ENCODE measurements around the gene HPCAL1. TPM values are rescaled to one million over a fixed set of nuclear protein-coding genes. Genes with fewer than 3 reads are reported as not detected.
A peak's percentile ranks its signal among the peaks of the same experiment; 100 is the strongest.

The HPCAL1 gene
- total RNA-seq, 1 experiment from 2014 or later = 22.0 TPM

DNA sequence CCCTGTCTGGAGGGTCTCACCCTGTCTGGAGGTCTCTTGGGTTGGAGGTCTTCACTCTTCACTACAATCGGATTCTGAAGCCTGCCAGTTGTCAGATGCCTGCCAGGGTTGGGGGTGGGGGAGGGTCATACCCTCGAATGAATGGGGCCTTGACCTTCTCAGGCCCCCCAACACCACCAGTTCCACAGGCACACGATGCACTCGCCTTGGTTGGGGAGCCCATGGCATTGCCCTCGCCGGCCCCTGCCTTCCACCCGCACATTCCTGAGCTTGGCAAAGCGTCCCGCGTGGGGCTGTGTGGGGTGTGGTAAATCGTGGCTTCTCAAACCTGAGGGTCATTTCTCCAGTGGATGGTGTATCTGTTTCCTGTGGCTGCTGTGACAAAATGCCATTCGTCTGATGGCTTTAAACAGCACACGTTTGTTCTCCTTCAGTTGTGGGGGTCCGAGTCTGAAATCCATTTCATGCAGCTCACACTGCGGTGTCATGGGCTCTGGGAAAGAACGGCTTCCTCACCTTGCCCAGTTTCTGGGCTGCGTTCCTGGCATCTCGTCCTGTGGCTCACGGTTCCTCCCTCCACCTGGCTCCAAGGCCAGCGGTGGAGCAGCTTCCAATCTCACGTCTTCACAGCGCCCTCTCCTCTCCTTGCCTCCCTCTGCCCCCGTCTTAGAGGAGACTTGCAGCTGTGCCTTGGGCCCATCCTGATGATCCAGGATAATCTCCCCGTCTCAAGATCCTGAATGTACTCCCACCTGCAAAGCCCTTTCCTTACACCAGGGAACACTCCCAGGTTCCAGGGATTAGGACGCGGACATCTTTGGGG is 38.0 kb upstream of the HPCAL1 start:
- Histone ChIP-seq H3K4me3 (ENCODE audit: insufficient read depth, low read depth, low read length) (no peak overlapping the region), H3K27me3 (ENCODE audit: control insufficient read depth, insufficient read depth, low read length) (no peaks in the 10 kb centered on the region; the same call in 1 of the 2 replicates), H3K36me3 (replicated peaks; ENCODE audit: control insufficient read depth, insufficient read depth, low read length) (no peaks in the 10 kb centered on the region)
- peak; percentile 29 for DNase-seq

DNA sequence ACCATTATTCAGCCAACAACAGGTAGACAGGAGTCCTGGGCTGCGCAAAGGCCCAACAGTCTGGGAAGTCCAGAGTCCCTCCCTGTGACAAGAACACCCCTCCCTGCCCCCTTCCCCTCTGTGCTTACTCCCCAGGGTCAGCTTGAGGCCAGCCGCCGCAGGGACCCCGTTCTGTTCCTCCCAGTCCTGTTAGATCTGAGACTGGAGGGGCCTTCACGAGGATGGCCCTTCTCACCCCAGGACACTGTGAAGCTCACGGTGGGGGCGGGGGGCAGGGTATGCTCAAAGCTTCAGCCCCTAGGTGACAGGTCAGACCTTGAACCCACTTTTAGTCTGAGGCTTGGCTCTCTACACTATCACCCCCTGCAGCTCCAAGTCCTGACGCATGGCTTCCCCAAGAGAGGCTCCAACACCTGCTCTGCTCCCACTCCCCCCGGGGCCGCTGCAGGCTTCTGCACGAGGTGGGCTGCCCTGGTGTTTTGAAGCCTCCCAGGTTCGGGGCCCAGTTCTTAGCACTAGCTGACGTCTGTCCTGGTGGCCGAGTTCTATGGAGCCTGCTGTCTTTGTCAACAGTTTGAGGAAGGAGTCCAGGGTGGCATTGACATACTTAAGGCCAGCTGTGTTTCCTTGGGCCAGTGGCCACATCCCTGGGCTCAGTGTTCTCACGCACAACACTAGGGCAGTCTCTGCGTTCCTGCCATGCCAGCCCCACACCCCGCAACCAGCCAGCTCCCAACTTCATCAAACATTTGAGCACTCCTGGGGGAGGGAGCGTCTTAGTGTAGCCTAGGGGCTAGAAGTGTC is 37.2 kb upstream of the HPCAL1 start:
- H3K36me3 ChIP-seq (replicated peaks; ENCODE audit: control insufficient read depth, insufficient read depth, low read length) = no peaks in the 10 kb centered on the region
- H3K27me3 ChIP-seq (ENCODE audit: control insufficient read depth, insufficient read depth, low read length) = no peaks in the 10 kb centered on the region; the same call in 1 of the 2 replicates
- H3K4me3 ChIP-seq (ENCODE audit: insufficient read depth, low read depth, low read length) = no peak overlapping the region
- peak; percentile 57 for DNase-seq

DNA sequence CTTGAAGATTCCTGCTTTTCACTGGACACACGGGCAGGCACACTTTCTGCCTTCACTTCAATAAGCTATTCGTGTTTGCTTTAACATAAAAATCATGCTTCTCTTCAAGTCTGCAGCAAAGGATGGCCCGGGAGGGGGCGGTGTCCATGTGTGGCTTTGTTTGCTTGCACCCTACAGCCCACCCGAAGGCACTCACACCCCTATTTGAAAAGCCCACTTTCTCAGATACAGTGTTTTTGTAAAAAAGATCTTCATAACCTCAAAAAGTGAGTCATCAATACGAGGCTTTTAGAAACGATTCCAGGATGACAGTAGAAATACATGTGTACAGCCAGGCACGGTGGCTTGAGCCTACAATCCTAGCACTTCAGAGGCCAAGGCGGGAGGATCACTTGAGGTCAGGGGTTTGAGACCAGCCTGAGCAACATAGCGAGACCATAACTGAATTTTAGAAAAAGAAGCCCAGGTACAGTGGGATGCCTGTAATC is 36.5 kb upstream of the HPCAL1 start:
- DNase-seq = no peak
- Histone ChIP-seq H3K27me3 (ENCODE audit: control insufficient read depth, insufficient read depth, low read length) (no peaks in the 10 kb centered on the region; the same call in 1 of the 2 replicates), H3K36me3 (replicated peaks; ENCODE audit: control insufficient read depth, insufficient read depth, low read length) (no peaks in the 10 kb centered on the region), H3K4me3 (ENCODE audit: insufficient read depth, low read depth, low read length) (no peak overlapping the region)

DNA sequence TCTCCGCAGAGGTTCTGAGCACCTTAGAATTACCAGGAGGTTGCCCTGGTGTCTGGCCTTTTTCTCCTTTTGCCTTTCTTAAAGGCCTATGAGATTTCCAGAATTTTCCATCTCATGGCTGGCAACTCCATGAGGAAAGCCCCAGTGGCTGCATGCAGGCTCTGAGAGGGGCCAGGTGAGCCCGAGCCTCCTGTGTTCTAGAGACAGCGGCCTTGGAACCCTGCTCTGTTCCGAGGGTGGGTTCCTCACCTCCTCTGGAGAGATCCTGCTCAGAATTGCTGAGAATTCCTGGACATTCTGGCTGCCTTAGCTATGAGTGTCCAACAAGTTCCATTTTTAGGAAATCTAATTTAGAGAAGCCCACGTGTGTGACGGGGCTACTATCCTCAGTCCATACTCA is 35.7 kb upstream of the HPCAL1 start:
- H3K36me3 ChIP-seq (replicated peaks; ENCODE audit: control insufficient read depth, insufficient read depth, low read length) = no peaks in the 10 kb centered on the region
- no peak overlapping the region for H3K4me3 ChIP-seq (ENCODE audit: insufficient read depth, low read depth, low read length)
- peak; percentile 23 for DNase-seq
- no peaks in the 10 kb centered on the region; the same call in 1 of the 2 replicates for H3K27me3 ChIP-seq (ENCODE audit: control insufficient read depth, insufficient read depth, low read length)

DNA sequence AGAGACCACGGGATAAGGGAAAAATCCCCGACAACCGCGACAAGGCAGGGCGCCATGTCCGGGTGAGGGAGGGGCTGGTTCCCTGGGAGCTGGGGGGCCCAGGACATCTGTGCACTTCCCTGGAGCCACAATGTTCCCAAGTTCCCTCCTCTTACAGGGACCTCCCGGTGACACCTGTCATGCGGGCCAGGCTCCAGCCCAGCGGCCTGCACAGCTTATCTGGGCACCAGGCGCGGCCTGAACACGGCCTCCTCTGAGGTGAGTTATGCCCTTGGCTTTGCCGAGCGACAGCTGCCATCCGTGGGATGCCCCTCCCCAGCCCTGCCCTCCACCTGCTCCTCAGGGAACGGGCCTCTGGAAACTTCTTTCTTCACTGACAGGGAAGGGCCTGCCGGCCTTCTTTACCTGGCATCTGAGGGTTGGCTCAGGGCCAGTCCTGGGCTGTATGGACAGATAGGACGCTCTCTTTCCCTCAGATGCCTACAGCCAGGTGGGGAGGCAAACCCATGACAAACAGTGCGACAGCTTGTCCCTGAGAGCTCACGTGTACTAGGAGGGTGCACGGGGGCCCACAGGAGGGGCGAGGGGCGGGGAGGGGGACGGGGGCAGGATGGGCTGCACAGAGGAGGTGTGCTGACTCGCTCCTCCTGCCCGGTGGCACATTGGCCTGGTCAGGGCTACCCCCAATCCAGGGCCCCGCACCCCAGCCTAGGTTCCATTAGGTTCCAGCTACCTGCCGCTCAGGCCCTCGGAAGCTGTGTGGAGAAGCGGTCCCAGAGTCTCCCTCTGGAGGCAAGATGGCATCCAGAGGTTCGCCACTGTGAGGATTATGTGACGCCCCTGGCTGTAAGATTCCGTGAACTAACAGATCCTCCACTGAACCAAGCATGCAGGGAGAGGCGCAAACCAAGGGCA is 34.9 kb upstream of the HPCAL1 start:
- Histone ChIP-seq H3K4me3 (ENCODE audit: insufficient read depth, low read depth, low read length) (no peak overlapping the region), H3K27me3 (ENCODE audit: control insufficient read depth, insufficient read depth, low read length) (no peaks in the 10 kb centered on the region), H3K36me3 (replicated peaks; ENCODE audit: control insufficient read depth, insufficient read depth, low read length) (no peaks in the 10 kb centered on the region)
- DNase-seq = peak; percentile 80

DNA sequence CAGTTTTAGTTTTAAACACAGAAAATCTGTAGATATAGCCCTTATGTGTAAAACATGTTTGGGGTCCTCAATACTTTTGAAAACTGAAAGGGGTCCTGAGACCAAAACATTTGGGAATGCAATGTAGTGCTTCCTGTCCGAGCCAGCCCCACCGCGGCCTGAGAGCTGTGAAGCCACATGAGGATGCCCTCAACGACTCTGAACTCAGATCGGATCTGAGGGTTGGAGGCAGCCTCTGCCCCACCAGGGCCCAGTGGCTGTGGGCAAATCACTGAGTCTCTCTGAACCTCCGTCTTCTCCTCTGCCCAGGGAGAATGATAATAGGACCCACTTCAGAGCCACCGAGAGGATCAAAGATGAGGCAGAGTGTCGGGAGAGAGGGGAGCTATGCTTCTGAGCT is 33.4 kb upstream of the HPCAL1 start:
- Histone ChIP-seq H3K36me3 (replicated peaks; ENCODE audit: control insufficient read depth, insufficient read depth, low read length) (no peaks in the 10 kb centered on the region), H3K4me3 (ENCODE audit: insufficient read depth, low read depth, low read length) (no peak overlapping the region), H3K27me3 (ENCODE audit: control insufficient read depth, insufficient read depth, low read length) (no peaks in the 10 kb centered on the region)
- peak; percentile 26 for DNase-seq

DNA sequence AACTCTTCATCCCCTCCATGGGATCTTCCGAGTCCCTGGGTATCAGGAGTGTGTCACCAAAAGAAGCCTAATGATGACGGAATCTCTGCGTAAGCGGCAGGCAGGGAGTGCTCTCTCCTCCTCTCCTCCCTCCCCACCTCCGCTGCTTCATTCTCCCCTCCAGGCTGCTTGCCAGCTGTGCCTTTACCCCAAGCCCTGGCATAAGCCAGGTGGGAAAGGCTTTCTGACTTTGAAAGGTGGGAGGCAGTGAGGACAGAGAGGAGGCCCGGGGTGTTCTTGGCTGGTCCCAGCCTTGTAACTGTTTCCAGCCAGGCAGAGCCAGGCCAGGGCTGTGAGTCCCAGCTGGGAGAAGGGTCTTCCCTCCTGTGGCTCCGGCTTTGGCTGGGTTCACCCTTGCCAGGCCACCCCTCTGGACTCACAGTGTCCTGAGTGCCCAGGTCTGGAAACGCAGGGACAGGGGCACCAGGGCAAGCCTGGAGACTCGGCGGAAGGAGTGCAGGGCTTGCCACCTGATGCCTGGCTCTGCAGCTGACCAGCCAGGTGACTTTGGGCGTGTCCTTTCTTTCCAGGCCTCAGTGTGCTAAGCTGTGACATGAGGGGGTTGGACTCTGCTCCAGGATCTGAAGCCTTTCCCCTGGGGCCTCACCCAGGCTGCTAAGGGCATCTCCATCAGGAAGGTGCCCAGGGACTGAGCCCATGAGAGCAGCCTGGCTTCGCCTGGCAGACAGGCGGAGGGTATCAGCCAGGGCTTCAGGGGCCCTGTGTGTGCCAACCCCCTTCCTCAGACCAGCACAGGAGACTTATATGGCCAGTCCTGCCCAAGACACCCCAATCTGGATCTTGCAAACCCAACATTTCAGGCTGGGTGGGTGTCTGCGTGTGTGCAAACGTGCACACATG is 32.7 kb upstream of the HPCAL1 start:
- peak; percentile 37 for DNase-seq
- Histone ChIP-seq H3K36me3 (replicated peaks; ENCODE audit: control insufficient read depth, insufficient read depth, low read length) (no peaks in the 10 kb centered on the region), H3K4me3 (ENCODE audit: insufficient read depth, low read depth, low read length) (no peak overlapping the region), H3K27me3 (ENCODE audit: control insufficient read depth, insufficient read depth, low read length) (no peaks in the 10 kb centered on the region)

DNA sequence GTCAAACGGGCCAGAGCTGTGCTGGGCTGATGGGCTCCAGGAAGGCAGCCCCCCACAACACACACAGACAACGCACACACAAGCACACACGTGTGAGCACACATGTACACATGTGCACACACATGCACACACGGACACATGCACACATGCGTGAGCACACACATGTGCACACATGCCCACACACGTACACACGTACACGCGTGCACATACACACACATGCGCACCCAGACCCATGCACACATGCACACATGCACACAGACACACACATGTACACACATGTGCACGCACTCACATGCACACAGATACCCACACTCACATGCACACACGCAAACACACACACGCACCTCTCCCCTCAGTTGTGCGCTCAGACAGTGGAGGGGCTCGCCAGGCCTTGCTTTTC is 31.2 kb upstream of the HPCAL1 start:
- Histone ChIP-seq H3K27me3 (ENCODE audit: control insufficient read depth, insufficient read depth, low read length) (no peaks in the 10 kb centered on the region), H3K4me3 (ENCODE audit: insufficient read depth, low read depth, low read length) (no peak overlapping the region), H3K36me3 (replicated peaks; ENCODE audit: control insufficient read depth, insufficient read depth, low read length) (no peaks in the 10 kb centered on the region)
- DNase-seq = peak; percentile 43

DNA sequence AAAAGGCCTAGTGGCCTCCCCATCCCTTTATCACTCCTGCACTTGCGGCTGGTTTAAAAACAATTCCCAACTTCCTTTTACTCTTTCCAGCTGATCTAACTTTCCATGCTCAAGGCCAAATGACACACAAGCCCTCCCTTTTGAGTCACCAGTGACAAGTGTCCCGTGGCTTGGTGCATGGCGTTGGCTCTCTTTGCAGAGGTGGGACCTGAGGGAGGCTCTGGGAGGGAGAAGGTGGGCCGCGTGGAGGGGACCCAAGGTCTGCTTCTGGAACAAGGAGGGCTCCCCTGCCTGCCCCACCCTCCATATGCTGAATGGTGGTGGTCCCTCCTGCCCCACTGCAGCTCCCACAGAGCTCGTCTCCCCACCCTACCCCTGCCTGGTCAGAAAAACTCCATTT is 30.8 kb upstream of the HPCAL1 start:
- H3K36me3 ChIP-seq (replicated peaks; ENCODE audit: control insufficient read depth, insufficient read depth, low read length) = no peaks in the 10 kb centered on the region
- no peaks in the 10 kb centered on the region for H3K27me3 ChIP-seq (ENCODE audit: control insufficient read depth, insufficient read depth, low read length)
- no peak overlapping the region for H3K4me3 ChIP-seq (ENCODE audit: insufficient read depth, low read depth, low read length)
- DNase-seq = peak; percentile 42

DNA sequence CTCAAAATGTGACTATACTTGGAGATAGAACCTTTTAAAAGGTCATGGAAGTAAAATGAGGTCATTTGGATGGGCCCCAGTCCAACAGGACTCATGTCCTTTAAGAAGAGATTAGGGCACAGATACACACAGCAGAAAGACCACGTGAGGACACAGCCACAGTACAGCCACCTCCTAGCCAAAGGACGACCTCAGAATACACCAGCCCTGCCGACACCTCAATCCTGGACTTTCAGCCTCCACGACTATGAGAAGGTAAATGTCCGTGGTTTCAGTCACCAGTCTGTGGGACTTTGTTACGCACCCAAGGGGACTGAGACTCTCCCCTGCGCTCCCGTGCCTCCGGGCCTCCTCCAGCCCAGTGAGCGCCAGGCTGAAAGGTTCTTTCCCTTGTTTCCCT is 30.2 kb upstream of the HPCAL1 start:
- peak; percentile 33 for DNase-seq
- H3K4me3 ChIP-seq (ENCODE audit: insufficient read depth, low read depth, low read length) = no peak overlapping the region
- no peaks in the 10 kb centered on the region for H3K27me3 ChIP-seq (ENCODE audit: control insufficient read depth, insufficient read depth, low read length)
- H3K36me3 ChIP-seq (replicated peaks; ENCODE audit: control insufficient read depth, insufficient read depth, low read length) = no peaks in the 10 kb centered on the region

DNA sequence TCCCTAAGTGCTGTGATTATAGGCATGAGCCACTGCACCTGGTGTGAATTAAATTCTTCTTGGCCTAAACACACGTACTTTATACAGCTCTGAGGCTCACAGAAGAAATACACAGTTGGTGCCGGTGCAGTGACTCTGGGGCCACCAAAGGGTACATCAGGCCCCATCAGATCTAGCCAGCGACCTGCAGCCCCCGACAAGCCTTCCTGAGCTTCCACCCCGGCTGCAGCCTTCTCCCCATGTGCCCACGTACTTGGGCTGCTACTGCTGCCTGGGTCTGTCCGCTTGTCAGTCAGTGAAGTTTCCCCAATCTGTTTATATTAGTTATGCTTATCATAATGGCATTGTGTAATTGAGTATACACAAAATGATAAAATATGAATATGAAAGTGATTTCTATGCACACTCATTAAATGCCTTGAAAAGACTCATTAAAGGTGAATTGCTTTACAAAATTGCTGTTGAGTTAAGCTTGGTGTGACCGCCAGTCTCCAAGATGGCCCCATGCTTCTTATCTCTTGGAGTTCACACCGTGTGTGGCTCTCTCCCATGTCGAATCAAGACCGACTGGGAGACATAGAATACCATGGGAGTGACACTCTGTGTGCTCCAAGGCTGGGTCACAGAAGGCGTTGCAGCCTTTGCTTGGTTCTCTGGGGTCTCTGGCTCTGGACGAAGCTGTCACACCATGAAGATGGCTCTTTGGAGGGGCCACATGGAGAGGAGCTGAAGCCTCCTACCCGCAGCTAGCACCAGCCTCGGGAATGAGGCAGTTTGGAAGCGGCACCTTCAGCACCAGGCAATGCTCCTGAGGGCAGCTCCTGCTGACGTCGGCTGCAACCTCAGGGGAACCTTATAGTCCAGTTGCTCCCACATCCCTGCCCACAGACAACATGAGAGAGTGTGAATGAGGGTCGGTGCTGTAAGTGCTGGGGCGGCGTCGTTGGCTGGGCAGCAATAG is 29.2 kb upstream of the HPCAL1 start:
- Histone ChIP-seq H3K4me3 (ENCODE audit: insufficient read depth, low read depth, low read length) (no peak overlapping the region), H3K27me3 (ENCODE audit: control insufficient read depth, insufficient read depth, low read length) (no peaks in the 10 kb centered on the region), H3K36me3 (replicated peaks; ENCODE audit: control insufficient read depth, insufficient read depth, low read length) (no peaks in the 10 kb centered on the region)
- no peak for DNase-seq

DNA sequence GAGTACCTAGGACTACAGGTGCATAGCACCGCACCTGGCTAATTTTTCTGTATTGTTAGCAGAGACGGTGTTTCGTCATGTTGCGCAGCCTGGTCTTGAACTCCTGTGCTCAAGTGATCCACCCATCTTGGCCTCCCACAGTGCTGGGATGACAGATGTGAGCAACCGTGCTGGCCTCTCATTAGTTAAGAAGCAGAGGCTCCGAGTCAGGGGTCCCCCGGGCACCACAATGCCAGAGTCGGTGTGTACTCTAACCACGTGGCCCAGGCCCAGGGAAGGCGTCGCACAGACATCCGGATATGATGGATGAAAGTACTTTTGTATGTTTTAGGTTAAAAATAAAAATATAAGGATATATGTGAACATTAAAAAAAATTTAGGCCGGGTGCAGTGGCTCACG is 28.3 kb upstream of the HPCAL1 start:
- H3K27me3 ChIP-seq (ENCODE audit: control insufficient read depth, insufficient read depth, low read length) = no peaks in the 10 kb centered on the region
- no peaks in the 10 kb centered on the region for H3K36me3 ChIP-seq (replicated peaks; ENCODE audit: control insufficient read depth, insufficient read depth, low read length)
- H3K4me3 ChIP-seq (ENCODE audit: insufficient read depth, low read depth, low read length) = no peak overlapping the region
- no peak for DNase-seq
